Breast epithelium (tissue), 3 donors: ENCODE measurements around the gene PDSS2.

Source experiments
- POLR2A ChIP-seq: fragments of 450-650 bp; IDR thresholded peaks from one replicate; pipeline ENCODE4 v1.6.1; 2016; ENCODE audit warnings: antibody characterized with exemption, mild to moderate bottlenecking, moderate library complexity
- TF ChIP-seq, protein P1 (sequence below), 3 donors: fragments of 450-650 bp; IDR thresholded peaks; one replicate each; pipeline ENCODE4 v1.5.1; 2016 to 2017; ENCODE audit warnings: antibody characterized with exemption in 3 of 3, mild to moderate bottlenecking in 3 of 3, moderate library complexity in 3 of 3

DNA sequence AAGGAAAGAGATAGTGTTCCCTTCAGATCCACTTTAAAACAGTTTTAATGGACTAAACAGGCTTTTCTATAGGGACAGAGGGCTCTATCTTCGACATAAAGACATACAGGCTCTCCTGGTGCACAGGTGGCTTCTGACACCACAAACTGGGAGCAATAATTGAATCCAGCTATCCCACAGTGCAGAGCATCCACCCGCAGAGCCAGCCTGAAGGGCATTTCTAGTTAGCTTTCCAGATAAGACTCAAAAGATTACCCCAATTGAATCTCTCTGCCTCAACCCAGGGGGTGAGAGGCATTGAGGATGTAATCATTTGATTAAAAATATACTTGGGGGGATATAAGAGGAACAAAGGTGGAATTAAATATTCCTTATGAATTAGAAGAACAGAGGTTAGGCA is 279.3 kb downstream of the PDSS2 start:
- TF ChIP-seq, protein P1, sequence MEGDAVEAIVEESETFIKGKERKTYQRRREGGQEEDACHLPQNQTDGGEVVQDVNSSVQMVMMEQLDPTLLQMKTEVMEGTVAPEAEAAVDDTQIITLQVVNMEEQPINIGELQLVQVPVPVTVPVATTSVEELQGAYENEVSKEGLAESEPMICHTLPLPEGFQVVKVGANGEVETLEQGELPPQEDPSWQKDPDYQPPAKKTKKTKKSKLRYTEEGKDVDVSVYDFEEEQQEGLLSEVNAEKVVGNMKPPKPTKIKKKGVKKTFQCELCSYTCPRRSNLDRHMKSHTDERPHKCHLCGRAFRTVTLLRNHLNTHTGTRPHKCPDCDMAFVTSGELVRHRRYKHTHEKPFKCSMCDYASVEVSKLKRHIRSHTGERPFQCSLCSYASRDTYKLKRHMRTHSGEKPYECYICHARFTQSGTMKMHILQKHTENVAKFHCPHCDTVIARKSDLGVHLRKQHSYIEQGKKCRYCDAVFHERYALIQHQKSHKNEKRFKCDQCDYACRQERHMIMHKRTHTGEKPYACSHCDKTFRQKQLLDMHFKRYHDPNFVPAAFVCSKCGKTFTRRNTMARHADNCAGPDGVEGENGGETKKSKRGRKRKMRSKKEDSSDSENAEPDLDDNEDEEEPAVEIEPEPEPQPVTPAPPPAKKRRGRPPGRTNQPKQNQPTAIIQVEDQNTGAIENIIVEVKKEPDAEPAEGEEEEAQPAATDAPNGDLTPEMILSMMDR (IDR thresholded peaks at IDR 0.05) = no peak
- TF ChIP-seq POLR2A = no peak
